BE2C (cell line): ENCODE measurements around the gene DDX17.

ENCODE experiments used
- DNase-seq: peaks from one replicate; pipeline ENCODE4 v3.0.0-alpha.2; 2020
- H3K27me3 ChIP-seq: fragments of 250-450 bp; sonication (Bioruptor Pico); 2 replicates; pipeline ENCODE4 v1.5.1; 2020; ENCODE audit warnings: mild to moderate bottlenecking
- H3K36me3 ChIP-seq: fragments of 250-450 bp; sonication (Bioruptor Pico); 2 replicates; pipeline ENCODE4 v1.5.1; 2020; ENCODE audit warnings: mild to moderate bottlenecking
- H3K4me1 ChIP-seq: fragments of 250-450 bp; sonication (Bioruptor Pico); 2 replicates; pipeline ENCODE4 v1.5.1; 2020
- H3K4me3 ChIP-seq: 2 replicates; pipeline ENCODE4 v1.5.1; 2011; ENCODE audit warnings: low read depth, low read length
- H3K9me3 ChIP-seq: fragments of 250-450 bp; sonication (Bioruptor Pico); 2 replicates; pipeline ENCODE4 v1.5.1; 2020
- CTCF ChIP-seq: IDR thresholded peaks from 2 replicates; pipeline ENCODE4 v1.5.1; 2012; ENCODE audit warnings: mild to moderate bottlenecking, low read depth, low read length

DDX17 gene

GRCh38 chr22:38460426-38460840 lies 45.7 kb downstream of the DDX17 start:
- no peaks in the 10 kb centered on the region for H3K9me3 ChIP-seq
- H3K36me3 ChIP-seq = no peaks in the 10 kb centered on the region
- no peak overlapping the region for H3K4me3 ChIP-seq
- DNase-seq = no peak
- H3K27me3 ChIP-seq = peaks cover 30% of the 10 kb centered on the region
- no peaks in the 10 kb centered on the region for H3K4me1 ChIP-seq
- TF ChIP-seq CTCF = no peak

DNA sequence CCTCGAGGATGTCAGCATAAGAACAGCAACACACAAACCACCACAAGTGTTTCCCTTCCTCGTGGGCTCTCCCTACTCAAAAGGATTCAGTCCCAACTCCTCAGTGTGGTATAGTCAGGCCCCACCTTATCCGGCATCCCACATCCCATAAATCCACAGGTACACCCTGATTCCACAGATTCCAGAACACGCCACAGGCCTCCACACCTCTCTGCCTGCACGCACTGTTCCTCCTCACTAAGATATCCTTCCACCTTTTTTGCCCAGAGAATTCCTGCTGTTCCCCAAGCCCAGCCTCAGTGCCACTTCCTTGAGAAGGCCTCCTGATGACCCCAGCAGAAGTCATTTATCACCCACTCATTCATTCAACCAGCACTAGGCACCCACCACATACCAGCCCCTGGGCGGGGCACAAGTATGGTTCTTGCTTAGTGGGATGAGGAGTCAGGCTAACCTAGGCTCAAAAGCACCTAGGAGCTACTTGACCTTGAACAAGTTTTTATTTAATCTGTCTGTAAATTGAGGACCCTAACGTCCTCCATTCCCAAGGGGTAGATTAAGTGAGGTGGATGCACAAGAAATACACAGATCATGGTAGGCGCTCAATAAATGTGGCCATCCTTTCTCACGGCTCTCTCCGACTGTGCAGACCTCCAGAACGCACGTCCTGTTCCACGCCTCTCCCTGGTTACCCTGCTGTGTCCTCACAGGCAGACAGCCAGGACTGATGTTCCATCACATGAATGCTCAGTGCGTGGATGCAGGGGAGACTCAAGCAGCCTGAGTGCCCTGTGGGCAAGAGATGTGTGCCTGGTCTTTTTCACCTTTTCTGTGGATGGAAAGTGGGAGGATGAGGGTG lies 49.0 kb downstream of the DDX17 start:
- no peak overlapping the region for H3K4me3 ChIP-seq
- DNase-seq = no peak
- H3K9me3 ChIP-seq = no peaks in the 10 kb centered on the region
- H3K27me3 ChIP-seq = peaks cover 57% of the 10 kb centered on the region
- no peaks in the 10 kb centered on the region for H3K36me3 ChIP-seq
- H3K4me1 ChIP-seq = no peaks in the 10 kb centered on the region
- TF ChIP-seq CTCF = no peak

DNA sequence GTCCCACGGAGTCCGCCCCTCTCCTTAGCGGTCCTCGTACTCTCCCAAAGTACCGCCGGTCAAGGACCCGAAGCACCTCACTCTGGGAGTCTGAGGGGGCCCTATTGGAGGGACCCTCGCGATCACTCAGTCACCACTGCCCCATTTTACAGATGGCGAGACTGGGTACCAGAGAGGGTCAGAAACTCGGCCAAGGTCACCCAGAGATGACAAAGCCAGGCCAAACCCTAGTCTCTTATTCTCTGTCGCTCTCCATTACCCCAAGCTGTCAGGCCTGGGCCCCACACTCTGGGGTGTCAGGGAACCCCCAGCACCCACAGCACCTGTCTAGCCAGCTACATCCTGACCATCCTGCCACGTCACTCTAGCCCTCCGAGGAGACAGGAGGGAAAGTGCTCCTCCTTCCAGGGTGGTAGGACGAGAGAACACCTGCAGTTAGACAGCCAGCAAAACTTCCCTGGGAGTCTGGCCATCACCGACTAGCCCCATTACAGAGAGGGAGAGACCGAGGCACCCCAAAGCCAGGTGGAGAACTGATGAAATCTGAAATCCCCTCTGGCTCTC lies 49.8 kb downstream of the DDX17 start:
- Histone ChIP-seq H3K27me3 (peaks cover 58% of the 10 kb centered on the region), H3K4me3 (no peak overlapping the region), H3K4me1 (no peaks in the 10 kb centered on the region), H3K36me3 (no peaks in the 10 kb centered on the region), H3K9me3 (no peaks in the 10 kb centered on the region)
- DNase-seq = no peak
- no peak for TF ChIP-seq CTCF

- Histone ChIP-seq H3K9me3 (no peaks in the 10 kb centered on the region), H3K27me3 (peaks cover 60% of the 10 kb centered on the region), H3K4me1 (no peaks in the 10 kb centered on the region), H3K36me3 (no peaks in the 10 kb centered on the region), H3K4me3 (peak overlapping the region; percentile 24)
- no peak for TF ChIP-seq CTCF
- DNase-seq = peak; percentile 64
Observed at GRCh38 chr22:38455530-38456271, 50.4 kb downstream of the DDX17 start.

DNA sequence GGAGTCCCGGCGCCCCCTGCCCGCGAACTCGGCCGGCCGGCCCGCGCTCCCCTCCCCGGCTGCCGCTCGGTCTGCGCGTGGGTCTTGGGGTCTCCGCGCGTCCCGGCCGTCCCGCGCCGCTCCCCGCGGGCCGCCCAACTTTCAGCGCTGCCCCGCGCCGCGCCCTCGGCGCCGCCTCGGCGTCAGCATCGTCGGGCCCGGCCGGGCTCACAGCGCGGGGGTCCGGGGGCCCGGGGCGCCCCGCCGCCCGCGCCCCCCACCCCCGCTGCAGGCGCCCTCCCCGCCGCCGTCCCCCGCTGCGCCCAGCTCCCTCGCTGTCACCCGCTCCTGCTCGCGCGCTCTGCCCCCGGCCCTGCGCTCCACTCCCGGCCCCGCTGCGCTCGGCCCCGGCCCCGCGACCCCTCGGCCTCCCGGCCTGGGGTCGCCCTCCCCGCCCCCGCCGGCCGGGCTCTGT lies 51.0 kb downstream of the DDX17 start, which contains the start of gene KCNJ4:
KCNJ4 (minus strand) TSS at position 124 of the 454 bp plus-strand sequence. CDS start 27,067 bp downstream, outside the sequence.
- DNase-seq = no peak
- H3K36me3 ChIP-seq = no peaks in the 10 kb centered on the region
- no peaks in the 10 kb centered on the region for H3K4me1 ChIP-seq
- H3K9me3 ChIP-seq = no peaks in the 10 kb centered on the region
- peaks cover 61% of the 10 kb centered on the region for H3K27me3 ChIP-seq
- TF ChIP-seq CTCF = no peak
- H3K4me3 ChIP-seq = peak within 1 kb of the TSS; percentile 24
